ENCODE data around the gene COL2A1.
"Not testable (repeated sequence)": the region's sequence is repeated elsewhere in the genome, so short reads cannot be mapped to it uniquely, and the experiment has no call there.

The COL2A1 gene

DNA sequence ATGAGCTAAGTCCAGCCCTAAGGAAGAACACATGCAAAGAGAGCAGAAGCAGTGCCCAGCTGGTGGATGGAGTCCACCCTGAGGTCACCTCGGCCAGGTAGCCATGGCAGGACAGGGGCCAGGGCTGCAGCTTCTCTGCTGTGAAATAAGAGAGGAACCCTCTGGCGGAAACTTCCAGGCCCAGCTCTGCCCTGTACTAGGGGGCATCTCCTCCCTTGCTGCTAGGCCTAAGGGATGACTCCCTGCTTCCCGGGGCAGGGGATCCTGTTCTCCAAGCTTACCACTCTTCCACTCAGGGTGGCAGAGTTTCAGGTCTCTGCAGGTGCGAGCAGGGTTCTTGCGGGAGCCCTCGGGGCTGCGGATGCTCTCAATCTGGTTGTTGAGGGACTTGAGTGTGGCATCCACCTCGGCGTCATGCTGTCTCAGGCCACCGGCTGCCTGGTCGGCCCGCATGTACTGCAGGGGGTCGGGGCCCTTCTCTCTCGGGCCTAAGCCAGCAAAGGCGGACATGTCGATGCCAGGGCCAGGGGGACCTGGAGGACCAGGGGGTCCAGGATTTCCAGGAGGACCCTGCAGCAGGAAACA is 29.1 kb downstream of the COL2A1 start:
- no peak for DNase-seq

DNA sequence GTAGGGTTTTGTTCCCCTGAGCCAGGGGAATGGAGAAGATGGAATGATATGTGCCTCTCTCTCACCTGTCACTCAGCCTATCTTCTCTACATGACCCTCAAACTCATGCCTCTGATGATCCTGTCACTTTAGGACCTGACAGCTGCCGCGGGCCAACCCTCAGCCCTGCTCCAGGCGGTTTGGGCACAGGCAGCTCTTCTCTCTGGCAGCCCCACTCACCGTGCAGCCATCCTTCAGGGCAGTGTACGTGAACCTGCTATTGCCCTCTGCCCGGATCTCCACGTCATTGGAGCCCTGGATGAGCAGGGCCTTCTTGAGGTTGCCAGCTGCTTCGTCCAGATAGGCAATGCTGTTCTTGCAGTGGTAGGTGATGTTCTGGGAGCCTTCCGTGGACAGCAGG is 30.4 kb downstream of the COL2A1 start:
- no peak for DNase-seq

DNA sequence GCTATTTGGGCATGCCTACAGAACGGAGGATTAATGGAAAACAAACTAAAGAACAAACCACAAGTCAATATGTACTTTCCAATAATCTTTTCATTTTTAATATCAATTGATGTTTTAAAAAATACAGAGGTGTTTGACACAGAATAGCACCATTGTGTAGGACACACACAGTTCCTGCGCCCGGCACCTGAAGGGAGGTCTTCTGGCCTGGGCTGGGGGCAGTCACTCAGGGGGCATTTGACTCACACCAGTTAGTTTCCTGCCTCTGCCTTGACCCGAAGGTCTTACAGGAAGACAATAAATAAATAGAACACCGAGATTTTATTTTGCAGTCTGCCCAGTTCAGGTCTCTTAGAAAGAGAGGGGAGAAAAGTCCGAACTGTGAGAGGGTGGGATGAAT is 31.4 kb downstream of the COL2A1 start:
- no peak for DNase-seq

DNA sequence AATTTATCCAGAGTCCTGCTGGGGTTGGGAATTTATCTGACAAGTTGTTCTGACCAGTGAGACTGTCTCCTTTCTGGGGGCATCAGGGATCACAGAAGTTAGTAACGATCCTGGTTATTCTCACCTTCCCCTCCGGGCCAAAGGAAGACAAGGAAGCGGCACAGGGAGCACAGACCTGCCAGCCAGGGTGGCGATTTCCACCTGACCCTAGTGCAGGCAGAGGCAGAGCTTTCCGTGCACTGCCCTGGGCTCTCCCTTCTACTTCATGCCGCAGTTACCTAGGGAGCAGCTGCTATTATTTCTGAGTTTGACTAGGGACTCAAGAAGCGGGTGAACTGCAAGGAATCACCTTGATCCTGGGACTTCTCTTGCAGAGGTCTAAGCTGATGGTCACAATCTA is 33.4 kb downstream of the COL2A1 start:
- DNase-seq = no peak

DNA sequence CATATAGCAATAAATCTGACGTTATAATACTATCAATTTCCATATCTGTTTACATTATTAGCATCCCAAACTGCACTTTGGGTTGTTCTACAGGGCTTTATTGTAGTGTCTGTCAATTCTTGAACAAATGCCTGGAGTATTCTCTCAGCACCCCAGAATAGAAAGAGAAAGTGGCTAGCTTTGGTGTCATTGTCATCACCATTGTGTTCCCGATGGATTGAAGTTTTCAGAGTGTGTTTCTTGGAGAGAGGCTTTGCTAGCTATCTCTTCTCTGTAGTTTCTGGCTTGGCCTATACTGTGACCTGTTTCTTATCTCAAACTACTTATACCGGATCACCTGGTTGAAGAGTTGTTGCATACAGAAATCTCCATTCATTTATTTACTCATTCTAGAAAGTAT is 34.4 kb downstream of the COL2A1 start:
- no peak for DNase-seq

DNA sequence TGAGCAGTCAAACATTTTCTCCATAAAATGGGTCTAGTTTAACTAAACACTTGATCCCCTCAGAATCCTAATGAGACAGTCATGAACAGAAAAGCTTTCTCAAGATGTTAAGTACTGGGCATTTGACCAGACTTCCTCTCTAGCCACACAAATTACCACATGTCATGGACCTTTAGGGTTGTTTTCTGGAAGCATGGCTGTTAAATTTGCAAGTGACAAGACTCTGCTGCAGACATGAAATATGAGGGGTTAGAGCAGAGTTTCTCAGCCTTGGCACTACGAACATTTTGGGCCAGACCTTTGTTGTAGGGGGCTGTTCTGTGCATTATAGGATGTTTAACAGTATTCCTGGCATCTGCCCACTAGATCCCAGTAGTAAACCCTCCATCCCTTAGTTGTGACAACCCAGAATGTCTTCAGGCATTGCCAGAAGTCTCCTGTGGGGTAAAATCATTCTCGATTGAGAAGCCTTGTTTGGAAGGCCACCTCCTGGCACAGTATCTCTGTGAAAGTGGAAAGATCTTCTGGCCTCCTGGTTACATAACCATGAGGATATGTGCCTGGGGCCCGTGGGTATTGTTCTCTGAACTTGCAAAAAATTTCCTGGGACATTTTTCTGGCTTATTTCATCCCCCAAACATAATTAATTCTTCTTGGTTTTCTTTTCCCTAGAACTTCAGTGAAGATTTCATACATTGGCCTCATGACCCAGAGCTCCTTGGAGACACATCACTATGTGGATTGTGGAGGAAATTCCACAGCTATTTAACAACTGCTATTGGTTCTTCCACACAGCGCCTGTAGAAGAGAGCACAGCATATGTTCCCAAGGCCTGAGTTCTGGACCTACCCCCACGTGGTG is 36.6 kb downstream of the COL2A1 start:
- peak; percentile 73 for DNase-seq

DNA sequence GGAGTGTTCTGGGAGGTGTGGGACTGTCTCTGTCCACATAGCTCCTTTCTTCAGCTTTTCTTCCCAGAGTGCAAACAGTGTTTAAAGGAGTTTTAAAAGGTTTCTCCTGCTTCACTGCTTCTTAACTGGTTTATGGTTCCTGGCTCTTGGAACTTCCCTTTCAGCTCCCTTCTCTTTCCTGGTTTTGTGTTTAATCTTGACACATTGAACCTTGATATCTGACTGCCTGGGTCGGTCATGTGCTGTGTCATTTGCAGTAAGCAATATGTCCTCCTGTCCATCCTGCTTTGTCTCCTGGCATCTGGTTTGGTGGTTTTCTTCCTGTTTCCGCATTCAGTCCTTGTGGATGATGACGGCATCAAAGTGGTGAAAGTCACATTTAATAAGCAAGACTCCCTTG is 38.7 kb downstream of the COL2A1 start:
- no peak for DNase-seq

DNA sequence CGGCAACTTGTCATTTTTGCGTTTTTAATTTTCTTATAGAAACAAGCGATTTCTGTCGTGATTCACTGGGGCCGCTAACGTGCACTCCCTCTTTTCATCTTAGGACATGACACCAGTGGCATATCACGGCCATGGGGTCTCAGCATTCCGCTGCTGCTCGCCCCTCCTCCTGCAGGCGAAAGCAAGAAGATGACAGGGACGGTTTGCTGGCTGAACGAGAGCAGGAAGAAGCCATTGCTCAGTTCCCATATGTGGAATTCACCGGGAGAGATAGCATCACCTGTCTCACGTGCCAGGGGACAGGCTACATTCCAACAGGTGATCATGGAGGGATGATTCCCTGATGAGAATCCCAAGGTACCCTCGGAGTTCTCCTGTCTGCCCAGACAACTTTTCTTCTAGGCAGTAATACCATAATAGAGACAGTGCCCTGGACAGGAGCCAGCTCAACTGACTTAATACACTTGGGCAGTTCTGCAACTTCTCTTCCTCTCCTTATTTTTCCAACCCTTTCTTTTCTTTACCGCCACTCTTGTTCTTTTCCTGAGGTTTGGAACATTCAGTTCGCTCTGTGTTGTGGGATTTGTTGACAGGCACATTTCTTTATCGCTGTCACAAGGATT is 40.1 kb downstream of the COL2A1 start:
- no peak for DNase-seq

DNA sequence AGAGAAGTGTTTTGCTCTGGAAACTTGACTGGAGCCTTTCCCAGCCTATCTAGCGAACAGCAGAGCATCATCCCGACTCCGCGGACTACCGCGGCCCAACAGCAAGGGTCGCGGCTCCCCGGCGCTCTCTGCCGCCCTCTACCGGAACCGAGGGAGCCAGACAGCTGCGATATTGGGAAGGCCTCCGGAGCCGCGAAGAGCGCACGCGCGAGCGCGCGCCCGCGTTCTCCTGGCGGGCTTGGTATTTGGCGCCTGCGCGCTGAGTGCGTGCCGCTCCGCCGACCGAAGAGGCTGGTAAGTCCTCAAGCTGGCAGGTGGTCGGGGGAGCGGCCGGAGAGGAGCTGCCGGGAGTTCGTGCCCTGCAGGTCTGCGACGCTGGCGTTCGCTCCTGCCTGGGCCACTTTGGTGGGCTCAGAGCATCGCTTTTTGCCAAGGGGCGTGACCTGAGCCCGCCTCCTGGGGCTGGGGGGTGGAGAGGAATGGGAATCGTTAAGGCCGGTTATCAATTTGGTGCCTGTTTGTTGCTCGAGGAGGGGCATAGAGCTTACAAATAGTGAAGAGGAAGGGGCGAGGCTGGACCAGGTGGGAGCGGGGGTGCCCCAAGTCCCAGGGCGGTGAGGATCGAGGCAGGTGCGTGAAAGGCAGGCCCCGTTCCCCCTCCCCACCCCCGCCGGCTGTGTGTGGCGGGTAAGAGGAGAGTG is 40.8 kb downstream of the COL2A1 start, which contains the start of gene TMEM106C:
TMEM106C (plus strand) TSS at position 257 of the 701 bp plus-strand sequence. CDS start 641 bp downstream, outside the sequence.
- peak; percentile 85 for DNase-seq

DNA sequence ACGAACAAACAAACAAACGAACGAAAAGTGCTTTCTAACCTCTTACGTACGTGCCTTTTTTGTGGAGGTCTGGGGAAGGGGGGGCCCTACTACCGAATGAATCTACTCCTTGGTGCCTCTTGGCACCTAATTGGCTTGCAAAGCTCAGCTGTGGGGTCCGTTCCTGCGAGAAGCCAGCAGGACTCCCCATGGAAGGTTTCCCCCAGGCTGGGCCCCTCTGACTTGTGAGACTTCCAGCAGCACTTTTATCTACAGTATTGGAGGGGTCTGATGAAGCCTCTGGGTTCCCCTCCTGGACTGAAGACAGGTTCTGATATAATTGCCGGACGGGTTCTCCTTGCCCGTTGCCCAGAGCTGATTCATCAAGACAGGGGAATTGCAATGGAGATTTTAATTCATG is 42.1 kb downstream of the COL2A1 start:
- no peak for DNase-seq

DNA sequence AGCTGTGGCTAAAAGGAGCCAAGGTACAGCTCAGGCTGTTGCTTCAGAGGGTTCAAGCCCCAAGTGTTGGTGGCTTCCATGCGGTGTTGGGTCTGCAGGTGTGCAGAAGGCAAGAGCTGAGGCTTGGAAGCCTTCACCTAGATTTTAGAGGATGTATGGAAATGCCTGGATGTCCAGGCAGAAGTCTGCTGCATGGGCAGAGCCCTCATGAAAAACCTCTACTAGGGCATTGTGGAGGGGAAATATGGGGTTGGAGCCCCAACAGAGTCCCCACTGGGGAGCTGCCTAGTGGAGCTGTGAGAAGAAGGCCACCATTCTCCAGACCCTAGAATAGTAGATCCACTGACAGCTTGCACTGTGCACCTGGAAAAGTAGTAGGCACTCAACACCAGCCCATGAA is 46.6 kb downstream of the COL2A1 start:
- not testable (repeated sequence) for DNase-seq

DNA sequence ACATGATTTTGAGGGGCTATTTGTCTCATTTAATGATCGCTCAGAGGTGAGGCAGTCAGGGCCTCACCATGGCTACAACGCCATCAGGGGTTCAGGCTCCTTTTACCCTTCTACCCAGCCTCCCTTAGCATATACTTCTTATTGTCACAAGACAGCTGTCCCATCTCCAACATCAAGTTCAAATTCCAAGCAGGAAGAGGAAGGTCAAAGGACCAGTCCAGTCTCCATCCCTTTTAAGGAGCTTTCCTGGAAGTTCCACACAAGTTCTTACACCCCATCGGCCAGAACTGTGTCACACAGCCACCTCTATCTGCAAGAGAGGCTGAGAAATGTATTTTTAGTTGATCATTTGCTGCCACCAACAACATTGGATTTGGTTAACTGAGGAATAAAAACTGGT is 49.2 kb downstream of the COL2A1 start:
- no peak for DNase-seq

DNA sequence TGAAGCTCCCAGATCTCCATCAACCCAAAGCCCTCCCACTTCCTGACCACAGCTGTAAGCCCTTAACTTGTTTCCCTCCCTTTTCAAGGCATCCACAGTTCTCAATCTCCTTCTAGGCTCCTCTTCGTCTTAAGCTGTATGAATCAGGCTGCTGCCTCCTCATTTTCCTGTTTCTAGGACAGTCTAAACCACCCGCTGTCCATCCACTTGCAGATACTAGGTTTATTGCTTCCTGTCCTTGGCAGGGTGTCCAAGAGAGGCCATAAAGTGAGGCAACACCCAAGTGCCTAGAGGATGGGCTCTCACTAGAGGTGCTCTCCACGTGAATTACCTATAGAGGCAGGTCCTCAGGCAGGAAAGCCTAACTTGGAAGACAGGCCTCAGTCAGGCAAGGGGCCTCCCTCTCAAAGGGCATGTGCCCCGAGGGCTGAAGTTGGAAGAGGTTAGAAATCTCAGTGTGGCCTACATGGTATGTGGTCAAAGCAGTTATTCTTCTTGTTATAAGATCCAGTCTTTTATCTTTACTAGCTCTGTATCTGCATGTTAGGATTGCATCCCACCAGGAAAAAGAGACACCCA is 49.7 kb downstream of the COL2A1 start:
- no peak for DNase-seq

DNA sequence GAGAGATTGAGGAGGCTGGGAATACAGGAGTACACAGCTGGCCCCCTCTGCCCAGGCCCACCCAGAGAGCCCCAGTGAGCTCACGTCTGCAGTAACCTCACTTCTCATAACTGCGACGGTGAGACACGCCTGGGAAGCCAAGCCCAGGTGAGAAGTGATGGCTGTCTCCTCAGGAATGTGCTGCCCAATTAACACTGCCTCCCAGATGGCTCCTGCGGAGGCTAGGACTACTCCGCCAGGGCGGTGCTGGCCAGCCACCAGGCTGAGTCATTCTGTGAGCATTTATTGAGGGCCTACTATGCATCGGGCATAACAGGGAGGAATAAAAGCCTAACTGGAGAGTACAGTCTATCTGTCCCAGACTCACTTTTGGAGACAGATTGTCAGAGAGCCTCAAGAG is 50.2 kb downstream of the COL2A1 start:
- DNase-seq = no peak

DNA sequence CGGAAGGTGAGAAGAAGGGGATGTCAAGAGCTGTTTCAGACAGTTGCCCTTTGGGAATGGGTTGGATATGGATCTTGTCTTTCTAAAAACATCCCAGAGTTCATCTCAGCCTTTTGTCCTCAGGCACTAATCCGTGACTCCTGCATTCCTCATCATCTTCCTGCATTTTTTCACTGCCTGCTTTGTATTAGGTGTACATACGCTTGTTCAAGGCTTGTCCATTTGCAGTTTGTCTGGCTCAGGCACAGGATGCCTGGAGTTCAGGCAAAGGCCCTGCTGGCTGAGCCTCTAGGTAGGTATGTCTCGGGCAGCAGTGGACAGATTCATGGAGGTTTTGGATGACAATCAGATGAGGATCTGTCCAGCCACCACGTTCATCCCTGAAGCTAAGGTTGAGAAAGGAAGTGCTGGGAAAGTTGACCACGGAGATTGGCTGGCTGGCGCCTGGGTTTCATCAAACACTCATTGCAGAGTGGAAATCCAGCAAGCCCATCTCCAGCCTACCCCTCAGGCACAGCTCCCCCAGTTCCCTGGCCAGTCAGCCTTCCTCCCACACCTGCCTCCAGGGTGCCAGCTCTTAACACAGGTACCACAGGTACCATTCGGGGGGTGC is 53.3 kb downstream of the COL2A1 start:
- no peak for DNase-seq

DNA sequence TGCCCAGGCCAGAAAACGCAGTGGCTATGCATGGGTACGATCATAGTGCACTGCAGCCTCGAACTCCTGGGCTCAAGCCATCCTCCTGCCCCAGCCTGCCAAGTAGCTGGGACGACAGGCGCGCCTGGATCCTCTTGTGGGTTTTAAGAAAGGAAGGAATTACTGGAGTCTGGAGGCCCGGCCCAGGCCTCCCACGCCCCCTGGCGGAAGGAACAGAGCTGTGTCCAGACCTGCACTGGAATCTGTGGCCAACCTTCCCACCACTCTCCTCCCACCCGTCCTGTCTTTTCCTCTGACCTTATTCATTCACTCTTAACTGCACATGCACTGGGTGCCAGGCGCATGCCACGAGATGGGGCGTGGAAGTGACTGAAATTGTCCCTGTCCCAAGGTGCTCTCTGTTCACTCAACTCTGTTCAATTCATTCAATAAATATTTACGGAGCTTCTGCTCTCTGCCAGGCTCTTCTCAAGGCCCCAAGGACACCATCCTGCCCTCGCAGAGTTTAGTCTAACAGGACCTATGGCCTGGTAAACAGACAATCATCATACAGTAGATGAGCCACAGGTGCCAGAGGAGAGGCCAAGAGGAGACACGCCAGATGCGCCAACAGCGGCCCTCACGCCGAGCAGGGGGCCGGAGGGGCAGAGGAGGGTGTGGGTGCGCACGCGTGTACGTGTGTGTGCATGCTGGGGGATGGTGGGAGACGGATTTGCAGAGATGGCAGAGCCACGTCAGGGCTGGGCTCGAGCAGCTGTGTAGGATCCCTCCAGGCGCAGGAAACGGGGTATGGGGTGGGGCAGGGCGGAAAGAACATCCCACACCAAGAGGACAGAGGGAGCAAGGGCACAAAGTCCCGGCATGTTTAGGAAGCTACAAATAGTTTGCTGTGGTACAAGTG is 54.6 kb downstream of the COL2A1 start:
- peak; percentile 80 for DNase-seq

DNA sequence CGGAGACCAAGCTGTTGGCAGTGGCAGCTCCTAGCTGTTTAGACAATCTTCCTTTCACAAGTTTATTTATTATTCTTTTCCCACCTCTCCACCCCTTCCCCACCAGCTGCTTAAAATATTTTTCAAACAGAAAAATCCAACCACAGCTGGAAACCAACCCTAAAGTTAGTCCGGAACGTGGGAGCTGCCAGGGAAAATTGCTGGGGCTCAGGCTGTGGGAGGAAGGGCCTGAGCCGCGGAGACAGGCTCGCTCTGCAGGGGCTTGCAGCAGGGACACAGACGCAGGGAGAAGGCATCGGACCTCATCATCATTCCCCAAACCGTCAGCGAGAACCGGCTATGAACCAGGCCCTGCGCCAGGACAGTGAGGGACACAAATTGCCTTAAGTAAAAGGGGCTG is 56.9 kb downstream of the COL2A1 start:
- DNase-seq = peak; percentile 21

DNA sequence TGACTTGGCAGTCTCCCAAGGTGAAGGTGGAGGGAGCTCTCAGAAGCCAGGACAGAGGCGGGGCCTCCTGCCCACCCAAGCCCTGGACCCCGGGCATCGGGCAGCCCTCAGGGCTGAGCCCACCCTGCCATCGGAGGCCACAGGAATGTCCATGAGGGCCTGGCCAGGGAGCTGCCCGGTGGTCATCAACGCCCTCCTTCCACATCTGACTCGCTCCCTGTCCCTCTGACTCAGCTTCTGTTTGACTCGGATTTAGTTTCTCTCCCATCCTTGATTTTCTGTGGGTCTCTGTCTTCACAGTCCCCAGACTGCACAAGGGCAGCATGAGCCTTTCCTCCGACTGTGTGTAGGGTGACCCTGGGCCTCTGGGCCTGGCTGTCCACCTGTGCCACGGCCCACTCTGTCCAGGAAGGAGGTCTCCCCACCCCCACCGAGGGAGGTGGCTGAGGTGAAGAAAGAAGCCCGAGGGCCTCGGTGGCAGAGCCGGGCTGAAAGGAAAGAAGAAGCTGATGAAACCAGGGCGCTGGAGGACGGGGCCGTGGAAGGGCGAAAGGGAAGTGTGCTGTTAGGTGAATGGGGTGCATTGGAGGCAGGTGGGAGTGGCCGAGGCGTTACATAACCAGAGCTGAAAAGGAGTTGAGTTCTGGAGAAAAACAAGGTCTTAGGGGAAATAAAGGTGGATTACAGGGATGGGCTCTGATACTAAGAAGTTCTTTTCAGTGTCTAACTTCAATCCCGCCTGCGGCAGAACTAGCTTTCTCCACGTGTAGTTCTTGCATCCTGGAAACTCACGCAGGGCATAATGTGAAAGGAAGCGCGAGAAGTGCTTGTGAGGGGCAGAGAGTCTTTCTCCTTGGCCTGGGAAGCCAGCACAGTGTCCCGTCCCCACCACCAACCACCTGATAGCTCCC is 57.6 kb downstream of the COL2A1 start:
- peak; percentile 65 for DNase-seq

DNA sequence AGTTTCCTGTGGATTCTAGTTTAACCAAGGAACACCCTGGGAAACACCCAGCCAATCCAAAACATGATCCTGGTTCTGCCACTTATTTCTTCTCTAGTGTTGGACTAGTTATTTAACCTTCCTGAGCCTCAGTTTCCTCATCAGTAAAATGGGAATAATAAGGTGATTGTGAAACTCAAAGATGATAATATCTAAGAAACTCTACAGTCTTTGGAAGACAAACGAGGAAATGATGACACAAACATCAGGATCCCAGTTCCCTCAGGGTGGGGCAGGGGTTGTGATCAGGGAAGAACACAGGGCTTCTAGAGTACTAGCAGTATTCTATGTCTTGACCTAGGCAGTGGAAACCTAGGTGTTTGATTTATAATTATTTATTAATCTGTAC is 58.9 kb downstream of the COL2A1 start:
- DNase-seq = no peak

DNA sequence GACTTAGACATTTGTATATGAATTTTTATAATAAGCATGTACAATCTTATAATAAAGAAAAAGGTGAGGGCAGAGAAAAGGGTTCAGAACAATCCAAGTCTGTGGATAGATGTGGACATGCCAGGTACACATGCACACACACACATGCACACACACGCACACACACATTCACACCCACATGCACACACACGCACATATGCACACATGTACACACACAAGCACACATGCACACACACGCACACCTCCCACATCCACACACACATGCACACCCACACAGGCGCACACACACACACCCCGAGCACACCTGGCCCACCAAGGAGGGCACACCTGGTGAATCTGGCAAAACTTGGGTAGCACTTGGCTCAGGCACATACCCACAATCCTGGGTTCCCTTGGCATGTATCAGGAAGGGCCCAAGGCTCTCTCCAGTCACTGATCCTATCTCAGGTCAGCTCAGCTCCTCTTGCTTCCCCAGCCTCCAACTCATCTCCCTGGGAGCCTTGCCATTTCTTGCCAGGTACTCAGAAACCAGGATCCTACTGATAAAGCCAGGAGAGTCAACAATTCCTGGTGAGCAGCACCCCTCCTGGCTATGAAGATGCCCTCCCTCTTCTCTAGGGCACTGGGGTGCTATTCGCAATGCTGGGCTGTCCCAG is 59.5 kb downstream of the COL2A1 start:
- no peak for DNase-seq
